Measurements from ENCODE around the gene COG2. TPM values are rescaled to one million over a fixed set of nuclear protein-coding genes. Genes with fewer than 3 reads are reported as not detected.

The COG2 gene
- total and polyA plus RNA-seq, 2 of the 8 experiments (the other 6 are each of a cell fraction or from before 2014, with no cell fraction given): 10.3 to 36.7 TPM

DNA sequence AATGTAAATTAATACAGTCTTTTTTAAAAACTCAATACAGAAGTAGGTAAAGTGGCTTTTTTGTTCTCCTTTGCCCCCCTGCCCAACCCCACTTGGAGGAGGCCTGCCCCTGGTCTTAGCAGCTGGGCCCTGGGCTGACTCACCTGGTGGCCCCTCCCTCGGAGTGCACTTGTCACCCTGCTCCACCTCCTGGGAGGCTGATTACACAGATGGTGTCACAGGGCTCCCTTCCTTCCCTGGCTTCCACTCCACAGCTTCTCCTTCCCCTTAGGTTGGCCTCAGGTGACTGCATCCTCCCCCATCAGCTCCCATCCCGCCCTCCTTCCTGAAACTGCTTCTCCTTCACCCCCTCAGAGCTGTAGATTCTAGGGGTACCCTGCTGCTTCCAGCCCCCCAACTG, 93.2 kb downstream of the COG2 start:
- H3K36me3 ChIP-seq (ENCODE audit: control insufficient read depth in 2 of 4, insufficient read depth in 4 of 4, low read length in 3 of 4): no peaks in the 10 kb centered on the region
- peaks cover 0 to 2% (median 0%) of the 10 kb centered on the region in 4 experiments; a peak in 2 of 7 replicates for H3K27me3 ChIP-seq (replicated peaks in 1 of 4; ENCODE audit: control insufficient read depth in 3 of 4, extremely low read depth in 1 of 4, insufficient read depth in 3 of 4, low read length in 3 of 4)
- no peak overlapping the region for H2BK5ac ChIP-seq (ENCODE audit: low read depth, low read length)
- no peaks in the 10 kb centered on the region for H3K4me1 ChIP-seq (replicated peaks in 1 of 4; ENCODE audit: control insufficient read depth in 3 of 4, insufficient read depth in 4 of 4, low read length in 3 of 4)
- H3K79me1 ChIP-seq (ENCODE audit: low read depth, low read length): no peaks in the 10 kb centered on the region
- H2BK12ac ChIP-seq (ENCODE audit: low read depth, low read length): no peak overlapping the region
- no peak overlapping the region for H3K27ac ChIP-seq (ENCODE audit: low read depth, low read length)
- H3K18ac ChIP-seq (ENCODE audit: extremely low read depth, low read length): no peak overlapping the region
- no peaks in the 10 kb centered on the region for H4K20me1 ChIP-seq (replicated peaks in 1 of 2; ENCODE audit: control insufficient read depth in 1 of 2, insufficient read depth in 2 of 2, low read length in 2 of 2)
- H3K4ac ChIP-seq (replicated peaks; ENCODE audit: insufficient read length, low read depth, low read length): no peak overlapping the region
- POLR2A ChIA-PET (ENCODE audit: partially characterized antibody): interaction anchor here (0.5 kb wide), 1 partner anchor 1410 kb away, joined by 3 read pairs; no protein-coding TSS in a partner anchor
- H3K4me3 ChIP-seq (ENCODE audit: extremely low read depth in 1 of 4, insufficient read depth in 2 of 4, low read depth in 3 of 4, low read length in 4 of 4): no peak overlapping the region
- H2AK5ac ChIP-seq (ENCODE audit: low read depth, low read length): no peak overlapping the region
- H3K9me3 ChIP-seq (ENCODE audit: insufficient read depth in 2 of 2, low read depth in 1 of 2, low read length in 1 of 2): peaks cover 0 to 3% of the 10 kb centered on the region in 2 experiments; a peak in 1 of 4 replicates
- no peak overlapping the region for H3K9ac ChIP-seq (replicated peaks in 1 of 4; ENCODE audit: extremely low read depth in 1 of 4, low read depth in 3 of 4, low read length in 3 of 4)
- no peak overlapping the region for H3K56ac ChIP-seq (replicated peaks; ENCODE audit: insufficient read length, low read depth, low read length)
- H2BK15ac ChIP-seq (ENCODE audit: low read length): no peak overlapping the region
- FAIRE-seq (no peak), DNase-seq (ENCODE audit: low read depth in 1 of 2, low spot score in 2 of 2) (no peak)
- no peak overlapping the region for H3K23ac ChIP-seq (ENCODE audit: insufficient read length)
- H2AFZ ChIP-seq (ENCODE audit: low read length): no peak overlapping the region
- no peak for TF ChIP-seq GTF2F1 (IDR thresholded peaks at IDR 0.05; ENCODE audit: borderline replicate concordance, low read depth, low read length)
- no peak for TF ChIP-seq SUZ12 (IDR thresholded peaks at IDR 0.05; ENCODE audit: low read length)
- TF ChIP-seq JUND (IDR thresholded peaks at IDR 0.05; ENCODE audit: low read length): no peak
- no peak overlapping the region for H4K8ac ChIP-seq (ENCODE audit: extremely low read depth, insufficient read depth, low read length)
- WGBS, 2 experiments (ENCODE audit: extremely low coverage in 1 of 2, insufficient coverage in 1 of 2, insufficient read length in 1 of 2, insufficient replicate concordance in 2 of 2, low coverage in 1 of 2, low lambda C conversion rate in 2 of 2, missing lambda C conversion rate in 1 of 2): 50% methylated on average over 1 of the region's 2 CpGs; no CpG with 5 or more reads in 1 of the 2 experiments
- no peak overlapping the region for H4K5ac ChIP-seq (ENCODE audit: insufficient read length, low read depth, low read length)
- H4K91ac ChIP-seq (replicated peaks; ENCODE audit: insufficient read length, low read length): no peak overlapping the region
- no peak overlapping the region for H3K4me2 ChIP-seq (ENCODE audit: insufficient read depth in 1 of 2, low read depth in 2 of 2, low read length in 2 of 2)
- H3K79me2 ChIP-seq (ENCODE audit: control insufficient read depth in 1 of 2, insufficient read depth in 2 of 2, low read length in 2 of 2): no peaks in the 10 kb centered on the region
- CTCF ChIA-PET (ENCODE audit: partially characterized antibody): interaction anchor here (1.1 to 2.2 kb wide), 3 partner anchors 11 to 37 kb away, joined by 3 to 8 read pairs (median 4); no protein-coding TSS in a partner anchor
- H2BK120ac ChIP-seq (replicated peaks; ENCODE audit: low read depth, low read length): no peak overlapping the region
- H2BK20ac ChIP-seq (ENCODE audit: low read length): no peak overlapping the region
- H3K23me2 ChIP-seq (ENCODE audit: low read depth, low read length): no peaks in the 10 kb centered on the region
- H3K14ac ChIP-seq (ENCODE audit: insufficient read length): no peak overlapping the region

All from H1 (cell line).